CD4-positive, alpha-beta T cell treated with Interleukin-12 subunit alpha and Interleukin-12 subunit beta, for 1 hour (primary cell): ENCODE data around the gene EIF3I.
A peak's percentile ranks its signal among the peaks of the same experiment; 100 is the strongest.

Experiments
- DNase-seq: peaks from one replicate; pipeline ENCODE4 v3.0.0-alpha.2; 2020

Gene EIF3I

DNA sequence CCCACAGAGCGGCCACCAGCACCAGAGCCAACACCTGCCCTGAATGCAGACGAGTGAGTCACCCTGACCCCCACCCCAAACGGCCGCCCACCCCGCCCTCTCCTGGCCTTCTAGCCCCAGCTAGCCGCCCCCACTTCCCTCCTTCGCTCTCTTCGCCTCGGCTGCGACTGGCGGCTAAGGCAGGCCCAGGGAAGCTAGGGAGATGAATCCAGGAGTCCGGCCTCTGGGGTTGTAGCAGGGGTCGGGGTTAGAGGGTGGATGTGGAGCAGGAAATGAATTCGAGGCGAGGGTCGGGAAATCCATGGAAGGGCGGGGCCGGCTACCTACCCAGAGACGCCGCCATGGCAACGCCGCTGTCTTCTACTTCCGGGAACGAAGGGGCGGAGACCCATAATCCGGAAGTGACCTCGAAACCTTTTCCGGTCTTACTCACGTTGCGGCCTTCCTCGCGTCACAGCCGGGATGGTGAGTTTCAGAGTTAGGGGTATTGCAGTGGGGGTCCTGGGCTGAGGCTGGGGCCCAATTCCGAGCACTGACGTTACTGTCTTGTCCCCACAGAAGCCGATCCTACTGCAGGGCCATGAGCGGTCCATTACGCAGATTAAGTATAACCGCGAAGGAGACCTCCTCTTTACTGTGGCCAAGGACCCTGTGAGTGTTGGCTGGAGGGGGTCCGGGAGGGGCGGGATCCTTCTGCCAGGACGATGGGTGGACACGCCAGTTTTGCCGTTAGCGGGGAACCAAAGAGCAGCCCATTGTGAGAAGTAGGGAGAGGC, at the start of gene EIF3I, which contains the start of gene TMEM234:
Gene EIF3I (plus strand): TSS at position 428 of the 776 bp plus-strand sequence. CDS start 35 bp downstream, at position 463.
Gene TMEM234 (minus strand): TSS at position 374 of the 776 bp plus-strand sequence. CDS start 31 bp downstream, at position 343.
- DNase-seq, result peak; percentile 93

DNA sequence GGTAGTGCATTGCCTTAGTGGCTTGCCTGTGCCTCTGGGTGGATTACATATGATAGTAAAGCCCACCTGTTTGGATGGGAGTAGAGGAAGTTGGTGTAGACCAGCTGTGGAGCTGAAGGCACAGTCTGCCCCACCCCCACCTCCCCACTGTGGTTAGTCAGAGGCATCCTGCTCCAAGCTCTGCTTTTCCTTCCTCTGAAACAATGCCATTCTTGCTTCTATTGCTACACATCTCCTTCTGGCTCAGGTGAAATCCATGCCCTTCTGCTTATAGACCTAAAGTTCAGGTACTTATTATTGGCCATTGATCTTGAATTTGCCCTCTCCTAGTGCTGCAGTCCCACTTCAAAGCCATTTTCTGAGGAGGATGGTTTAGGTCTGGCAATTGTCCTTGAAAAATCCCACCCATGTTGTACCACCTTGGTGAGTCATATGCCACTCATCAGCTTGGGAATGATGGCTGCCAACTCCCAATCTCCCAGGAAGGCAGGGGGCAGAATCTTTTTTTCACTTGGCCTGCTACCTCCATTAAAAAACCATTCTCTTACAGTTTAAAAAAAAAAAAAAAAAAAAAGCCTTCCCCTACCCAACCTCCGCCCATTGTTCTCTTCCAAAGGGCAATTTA, 49.5 kb upstream of the EIF3I start:
- no peak for DNase-seq

DNA sequence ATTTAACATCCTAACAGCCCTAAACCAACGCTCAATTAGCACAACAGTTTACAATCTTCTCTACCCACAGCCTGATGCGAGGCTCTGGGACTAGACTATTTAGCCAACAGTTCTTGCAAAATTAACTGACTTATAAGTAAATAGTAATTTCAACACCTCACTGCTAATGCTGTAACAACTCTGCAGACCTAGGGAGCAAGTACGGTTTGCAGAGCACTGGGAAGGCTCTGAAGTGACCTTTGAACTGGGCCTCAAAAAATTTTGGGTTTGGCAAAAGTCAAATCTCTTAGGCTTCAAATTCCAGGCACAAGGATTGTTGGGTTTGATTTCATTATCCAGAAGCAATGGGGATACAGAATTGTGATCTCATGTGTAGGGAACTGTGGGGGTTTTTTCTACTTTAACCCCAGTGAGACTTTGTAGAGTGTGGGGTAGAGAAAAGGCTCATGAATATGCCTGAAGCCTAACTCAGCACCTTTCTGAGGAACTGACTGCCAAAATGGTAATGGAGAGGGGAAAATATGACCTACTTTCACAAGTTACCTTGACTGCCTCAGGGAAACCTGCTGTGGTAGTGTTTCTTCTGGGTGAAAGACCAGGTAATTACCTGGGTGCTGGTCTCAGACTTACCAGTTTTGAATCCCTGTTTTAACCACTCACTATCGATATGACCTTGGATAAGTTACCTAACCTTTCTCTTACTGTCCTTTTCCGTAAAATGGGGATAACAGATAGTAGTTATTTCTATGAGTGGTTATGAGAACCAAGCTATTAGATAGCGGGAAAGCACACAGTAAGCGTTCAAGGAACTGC, 43.6 kb upstream of the EIF3I start:
- no peak for DNase-seq

DNA sequence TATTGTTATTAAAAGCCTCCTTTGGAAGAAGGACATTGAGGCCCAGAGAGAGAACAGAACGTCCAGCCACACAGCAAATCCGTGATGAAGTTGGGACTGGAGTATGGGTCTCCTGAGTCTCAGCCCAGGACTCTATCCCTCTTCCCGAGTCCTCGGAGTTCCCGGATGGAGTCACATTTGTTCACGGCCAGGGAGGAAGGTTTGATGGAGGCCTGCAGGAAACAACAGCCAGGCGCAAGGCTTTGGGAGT, 43.1 kb upstream of the EIF3I start:
- DNase-seq, result no peak

DNA sequence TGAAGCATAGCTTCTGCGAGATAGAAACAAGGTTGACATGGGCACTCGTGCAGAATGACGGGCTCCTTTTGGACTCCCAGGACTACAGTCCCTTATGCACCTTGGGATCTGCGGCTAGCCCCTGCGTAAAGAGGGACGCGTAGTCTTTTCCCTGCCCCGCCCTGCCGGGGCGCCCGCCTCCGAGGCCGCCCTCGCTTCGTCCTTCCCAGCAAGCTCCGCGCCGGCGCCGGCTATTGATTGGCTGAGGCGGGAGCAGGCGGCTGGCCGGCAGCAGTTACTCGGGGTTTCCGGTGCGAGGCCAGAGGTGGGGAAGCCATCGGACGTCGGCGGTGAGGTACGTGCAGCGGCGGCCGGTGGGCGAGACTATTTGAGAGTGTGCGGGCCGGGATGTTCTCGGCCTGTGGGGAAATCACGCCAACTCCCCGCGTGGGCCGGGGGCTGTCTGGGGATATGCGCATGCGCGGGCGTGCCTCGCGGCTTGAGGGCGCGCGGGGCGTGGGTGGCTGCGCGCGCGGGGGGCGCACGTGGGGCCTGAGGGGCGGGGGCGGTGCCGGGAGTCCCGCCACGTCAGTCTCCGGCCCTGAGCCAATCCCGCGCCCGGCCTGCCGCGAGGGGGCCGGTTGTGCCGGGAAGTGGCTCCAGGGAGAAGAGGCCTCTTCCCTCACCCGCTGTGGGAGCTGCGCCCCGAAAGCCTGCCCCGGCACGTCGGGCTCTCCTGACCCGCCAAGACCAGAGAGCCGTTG, 42.6 kb upstream of the EIF3I start, which contains the start of gene TXLNA:
Gene TXLNA (plus strand): TSS at position 233 of the 743 bp plus-strand sequence. CDS start 671 bp downstream, outside the sequence.
- peak; percentile 89 for DNase-seq

DNA sequence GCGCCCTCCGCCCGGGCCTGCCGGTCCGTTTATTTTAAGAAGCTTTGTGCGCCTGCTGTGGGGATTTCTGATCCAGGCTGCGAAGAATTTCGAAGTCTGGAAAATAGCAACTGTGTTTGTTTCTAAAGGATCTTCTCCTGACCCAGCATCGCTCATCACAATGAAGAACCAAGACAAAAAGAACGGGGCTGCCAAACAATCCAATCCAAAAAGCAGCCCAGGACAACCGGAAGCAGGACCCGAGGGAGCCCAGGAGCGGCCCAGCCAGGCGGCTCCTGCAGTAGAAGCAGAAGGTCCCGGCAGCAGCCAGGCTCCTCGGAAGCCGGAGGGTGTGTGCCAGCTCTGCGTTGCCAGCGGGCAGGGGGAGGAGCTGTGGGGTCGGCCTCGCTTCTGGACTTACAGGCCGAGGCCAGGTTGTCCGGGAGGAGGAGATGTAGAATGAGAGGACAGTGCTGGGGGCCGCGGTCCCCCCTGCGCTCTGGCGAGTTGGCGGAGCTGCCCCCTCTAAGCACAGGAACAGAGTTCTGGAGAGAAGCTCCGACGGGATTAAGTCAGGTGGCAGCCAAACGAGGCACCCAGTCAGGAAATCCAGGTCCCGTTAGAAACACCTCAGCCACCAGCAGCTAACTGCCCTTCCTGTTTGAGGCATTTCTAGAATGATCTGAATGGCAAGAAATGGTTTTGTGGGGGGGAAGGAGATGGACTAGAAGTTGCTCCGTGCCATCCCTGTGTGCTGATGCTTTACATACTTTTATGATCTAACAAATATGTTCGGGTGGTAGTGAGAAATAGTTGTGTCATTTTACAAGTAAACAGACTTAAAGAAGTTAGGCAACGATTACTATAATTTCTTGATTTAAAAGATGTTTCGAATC, 41.8 kb upstream of the EIF3I start:
- DNase-seq, result peak; percentile 29

DNA sequence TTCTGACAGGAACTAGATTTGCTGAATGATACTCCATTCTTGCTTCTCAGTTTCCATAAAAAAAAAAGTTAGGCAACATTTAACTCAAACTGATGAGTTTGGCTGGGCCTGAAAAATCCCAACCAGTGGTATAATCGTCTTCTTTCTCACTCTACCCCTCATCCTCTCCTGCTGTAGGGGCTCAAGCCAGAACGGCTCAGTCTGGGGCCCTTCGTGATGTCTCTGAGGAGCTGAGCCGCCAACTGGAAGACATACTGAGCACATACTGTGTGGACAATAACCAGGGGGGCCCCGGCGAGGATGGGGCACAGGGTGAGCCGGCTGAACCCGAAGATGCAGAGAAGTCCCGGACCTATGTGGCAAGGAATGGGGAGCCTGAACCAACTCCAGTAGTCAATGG, 41.1 kb upstream of the EIF3I start:
- DNase-seq, result no peak

DNA sequence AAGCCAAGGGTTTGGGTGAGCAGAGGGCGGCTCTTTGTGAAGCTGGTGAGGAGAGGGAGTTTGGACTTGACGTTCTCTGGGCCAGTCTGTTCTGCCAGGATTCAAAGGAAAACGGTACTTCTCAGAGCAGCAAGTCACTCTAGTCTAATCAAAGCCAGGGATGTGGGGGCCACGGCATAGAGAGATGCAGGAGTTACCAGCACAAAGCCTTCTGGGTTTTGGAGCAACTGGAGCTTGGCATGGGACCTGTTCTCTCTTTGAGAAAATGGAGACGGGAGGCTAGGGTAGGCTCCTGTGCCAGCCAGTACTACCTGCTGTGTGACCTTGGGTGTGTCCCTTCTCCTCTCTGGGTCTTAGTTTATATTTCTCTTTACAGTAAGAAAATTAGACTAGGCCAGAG, 40.6 kb upstream of the EIF3I start:
- DNase-seq, result no peak

DNA sequence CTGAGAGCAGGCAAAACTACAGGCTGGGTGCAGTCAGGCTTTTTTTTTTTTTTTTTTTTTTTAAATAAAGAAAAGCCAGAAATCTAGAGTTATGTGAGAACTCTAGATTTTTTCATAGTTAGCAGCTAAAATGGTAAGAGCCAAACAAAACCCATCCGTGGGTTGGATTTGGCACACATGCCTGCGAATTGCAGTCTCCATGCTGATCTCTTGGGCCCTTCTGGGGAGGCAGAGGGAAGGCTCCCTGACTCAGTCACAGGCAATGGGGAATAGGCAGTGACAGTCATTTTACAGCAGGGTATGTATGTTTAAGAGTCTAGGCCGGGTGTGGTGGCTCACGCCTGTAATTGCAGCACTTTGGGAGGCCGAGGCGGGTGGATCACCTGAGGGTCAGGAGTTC, 40.1 kb upstream of the EIF3I start:
- no peak for DNase-seq

DNA sequence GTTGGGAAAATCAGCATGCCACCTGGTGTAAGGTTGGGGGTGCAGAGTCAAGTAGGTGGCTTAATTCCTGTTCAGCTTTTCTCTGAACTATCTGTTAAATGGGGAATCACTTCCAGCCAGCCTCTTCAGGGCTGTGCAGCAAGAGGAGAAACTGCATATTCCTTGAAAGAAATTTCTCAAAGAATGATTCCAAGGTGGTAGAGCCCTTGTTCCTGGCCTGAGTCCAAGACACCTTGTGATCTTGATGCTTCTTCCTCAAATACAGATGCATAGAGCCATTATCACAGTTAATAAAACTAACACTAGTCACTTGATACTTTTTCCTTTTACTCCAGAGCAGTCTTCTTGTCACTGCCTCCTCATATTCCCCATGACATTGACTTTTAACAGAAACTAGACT, 37.6 kb upstream of the EIF3I start:
- DNase-seq, result no peak

DNA sequence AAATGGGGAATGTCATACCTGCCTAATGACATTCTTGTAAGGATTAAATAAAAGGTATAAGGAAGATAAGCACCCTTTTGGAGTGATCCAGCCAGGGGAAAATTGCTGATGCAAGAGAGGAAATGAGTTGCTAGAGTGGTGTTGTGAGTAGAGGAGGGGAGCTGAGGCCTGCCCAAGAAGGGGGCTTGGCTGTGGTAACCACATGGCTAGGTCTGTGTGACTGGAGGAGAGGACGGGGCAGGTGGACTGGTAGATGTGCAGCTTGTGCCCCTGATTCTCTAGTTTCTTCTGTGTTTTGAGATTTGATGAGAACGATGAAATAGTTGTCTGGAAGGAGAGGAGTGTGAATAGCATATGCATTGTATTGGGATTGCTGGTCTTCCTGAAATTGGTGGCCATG, 36.1 kb upstream of the EIF3I start:
- no peak for DNase-seq

DNA sequence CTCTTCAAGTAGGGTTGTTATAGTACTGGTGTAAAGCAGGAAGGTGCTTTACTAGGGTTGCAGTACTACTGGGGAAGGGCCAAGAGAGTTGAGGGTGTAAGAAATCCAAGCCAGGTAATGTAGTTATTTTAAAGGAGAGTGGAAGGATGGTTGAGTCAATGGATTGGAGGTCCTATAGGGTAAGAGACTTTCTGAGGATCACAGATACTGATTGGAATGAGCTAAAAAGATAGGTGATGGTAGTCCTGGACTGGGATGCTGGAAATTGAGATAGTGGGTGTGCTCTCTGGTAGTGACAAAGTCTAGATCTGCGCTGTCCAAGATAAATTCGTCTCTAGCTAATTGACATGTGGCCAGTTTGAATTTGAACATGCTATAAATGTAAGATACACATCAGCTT, 35.7 kb upstream of the EIF3I start:
- no peak for DNase-seq

DNA sequence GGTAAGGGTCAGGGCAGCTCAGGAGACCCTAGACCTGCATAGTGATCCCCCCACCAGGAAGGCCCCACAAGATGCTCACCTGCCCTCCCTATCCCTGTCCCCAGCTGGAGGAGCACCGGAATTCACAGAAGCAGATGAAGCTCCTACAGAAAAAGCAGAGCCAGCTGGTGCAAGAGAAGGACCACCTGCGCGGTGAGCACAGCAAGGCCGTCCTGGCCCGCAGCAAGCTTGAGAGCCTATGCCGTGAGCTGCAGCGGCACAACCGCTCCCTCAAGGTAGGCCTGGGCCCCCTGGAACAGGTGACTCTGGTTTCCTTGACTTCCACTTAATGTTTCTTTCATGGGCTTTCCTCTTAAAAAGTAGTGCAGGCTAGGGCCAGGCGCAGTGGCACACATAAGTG, 34.4 kb upstream of the EIF3I start:
- DNase-seq, result no peak

DNA sequence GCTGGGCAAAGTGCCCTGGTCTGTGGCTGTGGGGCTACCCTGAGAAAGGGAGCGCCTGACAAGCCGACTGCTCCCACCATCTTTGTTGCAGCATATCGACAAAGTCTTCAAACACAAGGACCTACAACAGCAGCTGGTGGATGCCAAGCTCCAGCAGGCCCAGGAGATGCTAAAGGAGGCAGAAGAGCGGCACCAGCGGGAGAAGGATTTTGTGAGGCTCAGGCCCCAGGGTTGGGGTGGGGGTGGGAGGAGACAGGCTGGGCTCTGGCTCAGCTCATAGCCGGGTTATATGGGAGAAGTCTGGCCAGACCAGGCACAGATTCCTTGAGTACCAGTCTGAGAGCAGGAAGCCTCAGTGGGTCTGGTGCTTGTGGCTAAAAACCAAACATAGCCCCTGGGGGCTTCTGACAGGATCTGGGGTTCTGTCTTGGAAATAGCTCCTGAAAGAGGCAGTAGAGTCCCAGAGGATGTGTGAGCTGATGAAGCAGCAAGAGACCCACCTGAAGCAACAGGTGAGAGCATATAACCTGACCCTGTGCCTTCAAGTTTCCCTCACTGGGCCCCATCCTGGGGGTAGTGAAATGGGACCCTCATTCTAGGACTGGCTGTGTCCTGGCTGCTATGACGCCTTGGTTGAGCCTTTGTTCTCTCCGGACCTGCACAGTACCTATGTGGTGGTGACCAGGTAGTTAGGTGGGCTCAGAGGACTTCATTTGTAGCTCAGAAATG, 29.8 kb upstream of the EIF3I start:
- no peak for DNase-seq

DNA sequence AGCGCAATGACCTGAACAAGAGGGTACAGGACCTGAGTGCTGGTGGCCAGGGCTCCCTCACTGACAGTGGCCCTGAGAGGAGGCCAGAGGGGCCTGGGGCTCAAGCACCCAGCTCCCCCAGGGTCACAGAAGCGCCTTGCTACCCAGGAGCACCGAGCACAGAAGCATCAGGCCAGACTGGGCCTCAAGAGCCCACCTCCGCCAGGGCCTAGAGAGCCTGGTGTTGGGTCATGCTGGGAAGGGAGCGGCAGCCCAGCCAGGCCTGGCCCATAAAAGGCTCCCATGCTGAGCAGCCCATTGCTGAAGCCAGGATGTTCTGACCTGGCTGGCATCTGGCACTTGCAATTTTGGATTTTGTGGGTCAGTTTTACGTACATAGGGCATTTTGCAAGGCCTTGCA, 27.2 kb upstream of the EIF3I start:
- no peak for DNase-seq

DNA sequence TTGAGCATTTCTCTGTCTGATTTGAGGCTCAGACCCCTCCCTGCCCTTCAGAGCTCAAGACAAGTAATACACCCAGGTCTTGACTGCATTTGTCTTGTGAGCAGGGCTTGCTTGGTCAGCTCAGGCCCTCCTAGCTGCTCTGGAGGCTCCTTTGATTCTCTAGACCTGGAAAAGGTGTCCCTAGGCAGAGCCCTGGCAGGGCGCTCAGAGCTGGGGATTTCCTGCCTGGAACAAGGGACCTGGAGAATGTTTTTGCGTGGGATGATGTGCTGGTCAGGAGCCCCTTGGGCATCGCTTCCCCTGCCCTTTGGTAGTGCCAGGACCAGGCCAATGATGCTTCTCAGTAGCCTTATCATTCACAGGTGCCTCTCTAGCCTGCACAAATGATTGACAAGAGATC, 26.7 kb upstream of the EIF3I start:
- no peak for DNase-seq

DNA sequence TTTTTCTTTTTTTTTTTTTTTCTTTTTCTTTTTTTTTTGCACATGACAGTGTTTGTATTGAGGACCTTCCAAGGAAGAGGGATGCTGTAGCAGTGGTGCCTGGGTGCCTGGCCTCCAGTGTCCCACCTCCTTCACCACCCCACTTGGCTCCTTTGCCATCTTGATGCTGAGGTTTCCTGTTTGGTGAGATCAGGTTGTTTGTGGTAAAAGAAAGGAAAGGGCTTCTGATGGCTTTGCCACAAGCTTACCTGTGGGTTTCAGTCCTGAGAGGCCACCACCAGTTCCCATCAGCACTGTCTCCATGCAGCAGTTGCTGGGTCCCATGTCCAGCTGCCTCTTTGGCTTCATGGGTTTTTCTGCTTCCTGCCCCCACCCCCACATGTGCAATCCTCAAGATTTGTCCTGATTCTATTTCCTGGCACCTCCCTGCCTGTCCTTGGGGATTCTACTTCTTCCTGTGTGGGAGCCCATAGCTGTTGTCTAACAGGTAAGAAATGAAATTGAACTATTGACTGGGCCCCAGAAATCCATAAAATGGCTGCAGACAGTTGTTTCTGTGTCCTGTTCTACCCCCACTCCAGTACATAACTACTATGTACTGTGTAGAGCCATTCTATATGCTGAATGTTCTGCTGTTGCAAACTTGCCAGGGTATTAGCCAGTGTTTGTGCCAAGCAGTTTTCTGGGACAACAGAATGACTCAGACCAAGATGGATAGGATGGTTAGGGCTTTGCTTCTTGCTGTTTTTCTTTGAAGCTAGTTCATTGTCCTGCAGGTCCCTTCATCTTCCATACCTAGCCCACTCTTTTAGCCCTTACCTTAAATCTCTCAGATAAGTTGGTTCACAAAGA, 26.0 kb upstream of the EIF3I start:
- peak; percentile 46 for DNase-seq

DNA sequence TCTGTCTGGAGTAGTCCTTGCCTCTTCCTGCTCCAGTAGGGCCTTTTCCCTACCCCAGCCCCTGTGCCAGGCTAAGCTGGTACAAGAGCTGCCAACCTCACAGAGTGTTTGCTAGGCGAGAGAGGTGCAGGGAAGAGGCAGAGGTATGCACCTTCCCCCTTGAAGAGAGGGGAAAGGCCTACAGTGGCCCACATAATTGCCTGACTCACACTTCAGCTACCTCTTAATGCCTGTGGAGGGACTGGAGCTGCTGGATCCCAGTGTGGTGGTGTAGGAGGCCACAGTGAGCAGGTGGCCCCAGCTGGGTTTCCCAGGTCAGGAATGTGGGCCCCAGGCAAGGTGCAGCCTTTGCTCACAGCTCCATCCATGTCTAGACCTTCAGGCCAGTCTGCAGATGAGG, 25.1 kb upstream of the EIF3I start:
- no peak for DNase-seq

DNA sequence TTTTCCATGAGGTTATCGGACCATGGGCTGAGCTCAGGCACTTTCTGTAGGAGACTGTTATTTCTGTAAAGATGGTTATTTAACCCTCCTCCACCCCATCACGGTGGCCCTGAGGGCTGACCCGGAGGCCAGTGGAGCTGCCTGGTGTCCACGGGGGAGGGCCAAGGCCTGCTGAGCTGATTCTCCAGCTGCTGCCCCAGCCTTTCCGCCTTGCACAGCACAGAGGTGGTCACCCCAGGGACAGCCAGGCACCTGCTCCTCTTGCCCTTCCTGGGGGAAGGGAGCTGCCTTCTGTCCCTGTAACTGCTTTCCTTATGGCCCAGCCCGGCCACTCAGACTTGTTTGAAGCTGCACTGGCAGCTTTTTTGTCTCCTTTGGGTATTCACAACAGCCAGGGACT, 24.4 kb upstream of the EIF3I start:
- DNase-seq, result no peak
